HEK293 (cell line): ENCODE results near the gene DNAH8.
A peak's percentile ranks its signal among the peaks of the same experiment; 100 is the strongest.

Source experiments
- CTCF ChIA-PET: fragments of 350-600 bp; formaldehyde crosslinking; extraction: SDS; loops from one replicate; lab custom pipeline; 2021; ENCODE audit warnings: antibody characterized with exemption; lab: Yijun Ruan, JAX
- POLR2A ChIA-PET: fragments of 300-600 bp; formaldehyde crosslinking; extraction: SDS; loops from one replicate; lab custom pipeline; 2020; ENCODE audit warnings: antibody characterized with exemption, inconsistent platforms; lab: Yijun Ruan, JAX
- H3K27ac ChIP-seq: fragments of 200-500 bp; sonication (Bioruptor generic); 2 replicates; pipeline ENCODE4 v1.5.1; 2014; ENCODE audit warnings: low read depth, low read length, control low read depth, inconsistent platforms; ENCODE audit errors: extremely low read depth
- H3K36me3 ChIP-seq, 2 experiments: fragments of 200-500 bp in 1 of 2; sonication (Bioruptor generic) in 1 of 2; 1 replicate in 1 of 2; 2 replicates in 1 of 2; pipeline ENCODE4 v1.5.1; 2014 to 2017; ENCODE audit warnings: inconsistent platforms in 2 of 2, low read length in 2 of 2; ENCODE audit not compliant: control insufficient read depth in 2 of 2, insufficient read depth in 1 of 2
- H3K4me1 ChIP-seq: fragments of 200-500 bp; sonication (Bioruptor generic); 2 replicates; pipeline ENCODE4 v1.5.1; 2014; ENCODE audit warnings: mild to moderate bottlenecking, low read length, inconsistent platforms; ENCODE audit not compliant: control insufficient read depth, insufficient read depth
- H3K4me3 ChIP-seq: 2 replicates; pipeline ENCODE4 v1.5.1; 2011; ENCODE audit warnings: low read depth, mild to moderate bottlenecking, control low read depth, low read length, moderate library complexity
- H3K9me3 ChIP-seq: fragments of 200-500 bp; sonication (Bioruptor generic); 2 replicates; pipeline ENCODE4 v1.5.1; 2014; ENCODE audit warnings: low read depth, low read length, inconsistent platforms; ENCODE audit not compliant: control insufficient read depth, insufficient read depth
- CTCF ChIP-seq: fragments of 450-650 bp; formaldehyde crosslinking; IDR thresholded peaks from 2 replicates; pipeline ENCODE4 v1.5.1; 2016; ENCODE audit warnings: missing biosample characterization, missing genetic modification characterization
- EGR2 ChIP-seq: fragments of 450-650 bp; formaldehyde crosslinking; IDR thresholded peaks from 2 replicates; pipeline ENCODE4 v1.5.1; 2016; ENCODE audit warnings: low read depth, missing biosample characterization, missing genetic modification characterization
- ELK4 ChIP-seq: IDR thresholded peaks from 2 replicates; pipeline ENCODE4 v1.6.1; 2011; ENCODE audit warnings: mild to moderate bottlenecking, low read depth, low read length, borderline replicate concordance
- KLF10 ChIP-seq: fragments of 450-650 bp; IDR thresholded peaks from 2 replicates; pipeline ENCODE4 v1.5.1; 2018; ENCODE audit warnings: missing biosample characterization, mild to moderate bottlenecking, missing genetic modification characterization
- ZNF155 ChIP-seq: fragments of 450-650 bp; formaldehyde crosslinking; IDR thresholded peaks from 2 replicates; pipeline ENCODE4 v1.5.1; 2016; ENCODE audit warnings: missing biosample characterization, missing genetic modification characterization
- ZNF350 ChIP-seq: fragments of 450-650 bp; formaldehyde crosslinking; IDR thresholded peaks from 2 replicates; pipeline ENCODE4 v1.5.0; 2017; ENCODE audit warnings: missing biosample characterization, mild to moderate bottlenecking, missing genetic modification characterization
- ZNF510 ChIP-seq: fragments of 450-650 bp; formaldehyde crosslinking; IDR thresholded peaks from 2 replicates; pipeline ENCODE4 v1.5.1; 2018; ENCODE audit warnings: mild to moderate bottlenecking, missing genetic modification characterization, missing biosample characterization; ENCODE audit not compliant: insufficient replicate concordance
- ZNF514 ChIP-seq: fragments of 450-650 bp; formaldehyde crosslinking; IDR thresholded peaks from 2 replicates; pipeline ENCODE4 v1.5.1; 2016; ENCODE audit warnings: missing biosample characterization, missing genetic modification characterization
- ZNF518A ChIP-seq: fragments of 450-650 bp; formaldehyde crosslinking; conservative IDR thresholded peaks from 2 replicates; pipeline ENCODE4 v1.5.1; 2016; ENCODE audit warnings: low read depth, missing biosample characterization, missing genetic modification characterization
- ZNF624 ChIP-seq: fragments of 450-650 bp; formaldehyde crosslinking; IDR thresholded peaks from 2 replicates; pipeline ENCODE4 v1.5.1; 2017; ENCODE audit warnings: missing biosample characterization, missing genetic modification characterization
- ZNF645 ChIP-seq: fragments of 450-650 bp; formaldehyde crosslinking; IDR thresholded peaks from 2 replicates; pipeline ENCODE4; 2016; ENCODE audit warnings: missing biosample characterization, missing genetic modification characterization
- ZNF654 ChIP-seq: fragments of 450-650 bp; formaldehyde crosslinking; IDR thresholded peaks from 2 replicates; pipeline ENCODE4 v1.5.1; 2016; ENCODE audit warnings: low read depth, missing biosample characterization, missing genetic modification characterization
- ZNF843 ChIP-seq: fragments of 450-650 bp; formaldehyde crosslinking; IDR thresholded peaks from 2 replicates; pipeline ENCODE4 v1.5.1; 2016; ENCODE audit warnings: missing biosample characterization, missing genetic modification characterization
- ZSCAN23 ChIP-seq: fragments of 450-650 bp; formaldehyde crosslinking; IDR thresholded peaks from 2 replicates; pipeline ENCODE4 v1.5.1; 2016; ENCODE audit warnings: missing biosample characterization, missing genetic modification characterization

Gene DNAH8

GRCh38 chr6:38929560-38929959 lies 214.4 kb downstream of the DNAH8 start (continued):
- TF ChIP-seq ZNF518A (tag by site-specific recombination) (no peak), ZNF843 (tag by site-specific recombination) (no peak), ZNF514 (tag by site-specific recombination) (no peak), ELK4 (no peak)

- no peak overlapping the region for H3K4me3 ChIP-seq
- H3K27ac ChIP-seq, result no peak overlapping the region
- ChIA-PET POLR2A (no interaction called here), CTCF (interaction anchor here (0.6 to 2.9 kb wide), 6 partner anchors 32 to 65 kb away, joined by 3 to 23 read pairs (median 4); no protein-coding TSS in a partner anchor)
- TF ChIP-seq ZNF654 (tag by site-specific recombination) (peak; percentile 34), ZNF624 (no peak), CTCF (tag by site-specific recombination) (0 out of 2 replicates have a peak, but pooled peaks have one; percentile 33), ZNF510 (tag by site-specific recombination) (no peak)
- H3K36me3 ChIP-seq, result no peaks in the 10 kb centered on the region
- no peaks in the 10 kb centered on the region for H3K4me1 ChIP-seq
- no peaks in the 10 kb centered on the region for H3K9me3 ChIP-seq
Measured at GRCh38 chr6:38933426-38933825, 218.3 kb downstream of the DNAH8 start.

GRCh38 chr6:38935051-38935450 lies 219.9 kb downstream of the DNAH8 start:
- Histone ChIP-seq H3K27ac (no peak overlapping the region), H3K4me3 (no peak overlapping the region), H3K36me3 (no peaks in the 10 kb centered on the region), H3K9me3 (no peaks in the 10 kb centered on the region), H3K4me1 (no peaks in the 10 kb centered on the region)
- no peak for TF ChIP-seq KLF10 (tag by site-specific recombination)
- no peak for TF ChIP-seq ZNF350
- no peak for TF ChIP-seq ZNF645 (tag by site-specific recombination)
- TF ChIP-seq ZSCAN23 (tag by site-specific recombination), result no peak
- TF ChIP-seq EGR2 (tag by site-specific recombination), result no peak
- TF ChIP-seq ZNF155 (tag by site-specific recombination), result no peak
- ChIA-PET CTCF (interaction anchor here (1.0 to 1.2 kb wide), 3 partner anchors 9 to 63 kb away, joined by 3 to 10 read pairs (median 4); no protein-coding TSS in a partner anchor), POLR2A (no interaction called here)
